Measurements from ENCODE around the gene OLA1. TPM values are rescaled to one million over a fixed set of nuclear protein-coding genes. Genes with fewer than 3 reads are reported as not detected.

OLA1 gene
- polyA plus RNA-seq (120 and 134 TPM in 2 replicates), polyA minus RNA-seq (90.1 and 109 TPM in 2 replicates)

GRCh38 chr2:174248187-174248997 is at the start of gene OLA1:
TSS of gene OLA1 (minus strand) at chr2:174248532. CDS start at chr2:174246815, 1,717 bp downstream.
- H3K4me2 ChIP-seq (ENCODE audit: low read length), result peak within 1 kb of the TSS; percentile 94
- H3K27me3 ChIP-seq (ENCODE audit: insufficient read depth, low read depth, low read length), result no peaks in the 10 kb centered on the region
- no peaks in the 10 kb centered on the region for H3K9me2 ChIP-seq (ENCODE audit: insufficient read depth, low read length)
- no peaks in the 10 kb centered on the region for H3F3A ChIP-seq (ENCODE audit: insufficient read depth, low read length, poor library complexity, severe bottlenecking)
- no peaks in the 10 kb centered on the region for H4K20me1 ChIP-seq (ENCODE audit: insufficient read depth)
- H3K9me3 ChIP-seq (ENCODE audit: low read length), result no peaks in the 10 kb centered on the region
- peak within 1 kb of the TSS; percentile 87 for H2AFZ ChIP-seq (ENCODE audit: low read depth, low read length)
- H3K27ac ChIP-seq (ENCODE audit: low read length), result peak within 1 kb of the TSS; percentile 79
- no peaks in the 10 kb centered on the region for H3K36me3 ChIP-seq (ENCODE audit: insufficient read depth, low read length)
- peaks cover 38% of the 10 kb centered on the region for H3K79me2 ChIP-seq (replicated peaks; ENCODE audit: insufficient read depth, low read length)
- H3K9ac ChIP-seq (ENCODE audit: low read length), result peak within 1 kb of the TSS; percentile 87
- TF ChIP-seq EZH2 (IDR thresholded peaks at IDR 0.05; ENCODE audit: borderline replicate concordance, insufficient read depth, low read length, poor library complexity, severe bottlenecking) (no peak), RAD21 (conservative IDR thresholded peaks at IDR 0.05) (peak; percentile 48), SMC3 (conservative IDR thresholded peaks at IDR 0.05; ENCODE audit: poor library complexity) (peak; percentile 55), TAF1 (IDR thresholded peaks at IDR 0.05; ENCODE audit: low read depth) (peak; percentile 54), EP300 (conservative IDR thresholded peaks at IDR 0.05; ENCODE audit: poor library complexity, severe bottlenecking) (peak; percentile 14), POLR2AphosphoS5 (IDR thresholded peaks at IDR 0.05) (peak; percentile 88), MXI1 (conservative IDR thresholded peaks at IDR 0.05; ENCODE audit: poor library complexity, severe bottlenecking) (peak; percentile 89), CTCF (IDR thresholded peaks at IDR 0.05; ENCODE audit: poor library complexity, severe bottlenecking) (no peak), REST (IDR thresholded peaks at IDR 0.05; ENCODE audit: borderline replicate concordance) (peak; percentile 62)
- H3K4me3 ChIP-seq (ENCODE audit: low read length), result peak within 1 kb of the TSS; percentile 99

GRCh38 chr2:174292908-174293307 is 44.6 kb upstream of the OLA1 start:
- no peak overlapping the region for H3K4me3 ChIP-seq (ENCODE audit: low read length)
- no peaks in the 10 kb centered on the region for H3F3A ChIP-seq (ENCODE audit: insufficient read depth, low read length, poor library complexity, severe bottlenecking)
- no peaks in the 10 kb centered on the region for H4K20me1 ChIP-seq (ENCODE audit: insufficient read depth)
- peaks cover 3% of the 10 kb centered on the region for H3K9me3 ChIP-seq (ENCODE audit: low read length)
- H3K27me3 ChIP-seq (ENCODE audit: insufficient read depth, low read depth, low read length), result no peaks in the 10 kb centered on the region
- no peak overlapping the region for H3K27ac ChIP-seq (ENCODE audit: low read length)
- TF ChIP-seq RAD21 (conservative IDR thresholded peaks at IDR 0.05), result no peak
- no peak for TF ChIP-seq MXI1 (conservative IDR thresholded peaks at IDR 0.05; ENCODE audit: poor library complexity, severe bottlenecking)
- no peak for TF ChIP-seq SMC3 (conservative IDR thresholded peaks at IDR 0.05; ENCODE audit: poor library complexity)
- no peak for TF ChIP-seq POLR2AphosphoS5 (IDR thresholded peaks at IDR 0.05)
- TF ChIP-seq CTCF (IDR thresholded peaks at IDR 0.05; ENCODE audit: poor library complexity, severe bottlenecking), result no peak
- no peak for TF ChIP-seq EP300 (conservative IDR thresholded peaks at IDR 0.05; ENCODE audit: poor library complexity, severe bottlenecking)
- no peak for TF ChIP-seq TAF1 (IDR thresholded peaks at IDR 0.05; ENCODE audit: low read depth)
- TF ChIP-seq REST (IDR thresholded peaks at IDR 0.05; ENCODE audit: borderline replicate concordance), result no peak
- TF ChIP-seq EZH2 (IDR thresholded peaks at IDR 0.05; ENCODE audit: borderline replicate concordance, insufficient read depth, low read length, poor library complexity, severe bottlenecking), result no peak
- H2AFZ ChIP-seq (ENCODE audit: low read depth, low read length), result no peak overlapping the region
- no peaks in the 10 kb centered on the region for H3K36me3 ChIP-seq (ENCODE audit: insufficient read depth, low read length)
- no peaks in the 10 kb centered on the region for H3K9me2 ChIP-seq (ENCODE audit: insufficient read depth, low read length)
- H3K79me2 ChIP-seq (replicated peaks; ENCODE audit: insufficient read depth, low read length), result no peaks in the 10 kb centered on the region
- no peak overlapping the region for H3K4me2 ChIP-seq (ENCODE audit: low read length)
- H3K9ac ChIP-seq (ENCODE audit: low read length), result no peak overlapping the region
